ENCODE measurements around the gene PPARG. TPM values are rescaled to one million over a fixed set of nuclear protein-coding genes. Genes with fewer than 3 reads are reported as not detected.

The PPARG gene
- polyA plus RNA-seq, 2 of the 4 experiments (the other 2 are of a cell fraction): 38.9 to 43.1 TPM

- FAIRE-seq (peak; percentile 98), ATAC-seq (peak; percentile 65 to 76; a peak in 5 of 6 replicates), DNase-seq (ENCODE audit: low read depth in 1 of 2, low spot score in 1 of 2) (peak; percentile 56 to 92)
- CTCF ChIA-PET: interaction anchor here (1.7 kb wide), 1 partner anchor 171 kb away, joined by 9 read pairs; no protein-coding TSS in a partner anchor
- POLR2A ChIA-PET: no interaction called here
- TF ChIP-seq GATA3 (IDR thresholded peaks at IDR 0.05; ENCODE audit: borderline replicate concordance) (peak; percentile 89), PBX3 (IDR thresholded peaks at IDR 0.05) (0 out of 2 replicates have a peak, but pooled peaks have one; percentile 33), BCL3 (IDR thresholded peaks at IDR 0.05) (peak; percentile 74; the same call in 2 of the 3 replicates), FOSB (CRISPR knock-in tag; IDR thresholded peaks at IDR 0.05) (no peak), FOSL2 (IDR thresholded peaks at IDR 0.05) (peak; percentile 89), FOSL2 (CRISPR knock-in tag; IDR thresholded peaks at IDR 0.05) (peak; percentile 96), EP300 (IDR thresholded peaks at IDR 0.05) (peak; percentile 62 to 78; a peak in 2 of 5 replicates), RAD21 (conservative IDR thresholded peaks at IDR 0.05 in 1 of 2, IDR thresholded peaks at IDR 0.05 in 1 of 2) (peak in 1 of 2 experiments; percentile 26; a peak in 1 of 5 replicates), JUN (IDR thresholded peaks at IDR 0.05) (peak; percentile 49 to 83; a peak in 2 of 5 replicates), NR3C1 (IDR thresholded peaks at IDR 0.05) (no peak), HOXB5 (CRISPR knock-in tag; IDR thresholded peaks at IDR 0.05) (no peak), ELK1 (IDR thresholded peaks at IDR 0.05; ENCODE audit: low read depth, low read length) (no peak), JUNB (IDR thresholded peaks at IDR 0.05) (peak; percentile 90), KDM5A (IDR thresholded peaks at IDR 0.05) (no peak), ZSCAN20 (CRISPR knock-in tag; IDR thresholded peaks at IDR 0.05) (no peak), HOXB13 (CRISPR knock-in tag; IDR thresholded peaks at IDR 0.05; ENCODE audit: low read depth) (no peak), CEBPB (IDR thresholded peaks at IDR 0.05) (peak; percentile 76 to 81), ZC3H11A (IDR thresholded peaks at IDR 0.05) (no peak)
- H3K27ac ChIP-seq: peak overlapping the region; percentile 86 to 92
- H3K4me2 ChIP-seq: peak overlapping the region; percentile 80
- peaks cover 96% of the 10 kb centered on the region for H3K4me1 ChIP-seq
- no peaks in the 10 kb centered on the region for H3K9me3 ChIP-seq
- peak overlapping the region; percentile 19; the same call in 1 of the 3 replicates for H3K4me3 ChIP-seq
Measured at GRCh38 chr3:12308517-12308916, 19.6 kb downstream of the PPARG start.

GRCh38 chr3:12309716-12310115, 20.8 kb downstream of the PPARG start:
- Histone ChIP-seq H3K4me3 (peak overlapping the region; percentile 7; the same call in 1 of the 3 replicates), H3K9me3 (no peaks in the 10 kb centered on the region), H3K4me1 (peaks cover 89% of the 10 kb centered on the region), H3K4me2 (peak overlapping the region; percentile 80), H3K27ac (peak overlapping the region; percentile 87 to 92)
- ATAC-seq (peak in 1 of 2 experiments; percentile 39; a peak in 3 of 6 replicates), DNase-seq (ENCODE audit: low read depth in 1 of 2, low spot score in 1 of 2) (peak; percentile 24 to 36), FAIRE-seq (no peak)
- WGBS (ENCODE audit: missing lambda C conversion rate): 9% methylated on average over 4 of the region's 4 CpGs
- no peak for TF ChIP-seq PHF8 (IDR thresholded peaks at IDR 0.05; ENCODE audit: borderline replicate concordance, low read depth)
- TF ChIP-seq MAX (IDR thresholded peaks at IDR 0.05): peak; percentile 26; the same call in 1 of the 2 replicates
- peak in 1 of 2 experiments; percentile 51; a peak in 1 of 4 replicates for TF ChIP-seq CEBPB (IDR thresholded peaks at IDR 0.05)
- POLR2A ChIA-PET: no interaction called here
- CTCF ChIA-PET: interaction anchor here (1.4 kb wide), 1 partner anchor 170 kb away, joined by 7 read pairs; no protein-coding TSS in a partner anchor

- ChIA-PET POLR2A (no interaction called here), CTCF (interaction anchor here (1.2 to 1.7 kb wide), 2 partner anchors 10 to 54 kb away, joined by 3 to 6 read pairs; no protein-coding TSS in a partner anchor)
- FAIRE-seq (no peak), ATAC-seq (no peak), DNase-seq (ENCODE audit: low read depth in 1 of 2, low spot score in 1 of 2) (no peak)
- H3K4me1 ChIP-seq: peaks cover 84% of the 10 kb centered on the region
- H3K4me3 ChIP-seq: no peak overlapping the region
- TF ChIP-seq HES2 (IDR thresholded peaks at IDR 0.05) (no peak), FOSL2 (IDR thresholded peaks at IDR 0.05) (0 out of 2 replicates have a peak, but pooled peaks have one; percentile 6), FOSL2 (CRISPR knock-in tag; IDR thresholded peaks at IDR 0.05) (no peak)
- H3K4me2 ChIP-seq: peak overlapping the region; percentile 68
- no peaks in the 10 kb centered on the region for H3K9me3 ChIP-seq
- H3K27ac ChIP-seq: peak overlapping the region; percentile 74 to 87
- whole genome bisulfite sequencing (ENCODE audit: missing lambda C conversion rate): 40% methylated on average over 1 of the region's 1 CpG
Measured at GRCh38 chr3:12312010-12312409, 23.1 kb downstream of the PPARG start.
